ENCODE data around the gene WDR4. TPM values are rescaled to one million over a fixed set of nuclear protein-coding genes. Genes with fewer than 3 reads are reported as not detected.

WDR4 gene
- total and polyA plus RNA-seq, 2 of the 13 experiments (the other 11 are each of a cell fraction or from before 2014, with no cell fraction given), result 11.3 to 14.4 TPM

DNA sequence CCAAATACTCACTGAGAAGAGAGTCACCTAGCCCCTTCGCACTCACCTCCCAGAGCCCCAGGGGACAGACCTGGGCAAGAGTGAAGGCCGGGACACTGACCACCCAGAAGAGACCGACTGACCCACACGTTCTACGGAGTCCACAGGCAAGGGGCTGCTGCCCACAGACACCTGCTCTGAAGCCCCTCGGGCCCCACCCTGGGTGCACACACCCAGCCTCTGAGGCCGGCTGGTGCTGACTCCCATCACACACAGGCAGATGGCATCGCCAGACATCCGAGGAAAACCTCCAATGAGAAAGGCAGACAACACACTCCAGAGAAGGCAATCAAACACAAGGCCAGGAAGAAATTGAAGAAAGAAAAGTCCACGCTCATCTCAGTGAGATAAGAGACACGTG, 22.1 kb downstream of the WDR4 start:
- Histone ChIP-seq H3K9ac (ENCODE audit: insufficient read depth, low read depth, low read length) (no peak overlapping the region), H3K27me3 (ENCODE audit: control insufficient read depth in 1 of 2, insufficient read depth in 2 of 2, low read length in 2 of 2) (no peaks in the 10 kb centered on the region; a peak in 1 of 5 replicates), H3K4me3 (replicated peaks in 1 of 3; ENCODE audit: insufficient read depth in 1 of 3, low read depth in 2 of 3, low read length in 3 of 3) (no peak overlapping the region), H3K4me2 (ENCODE audit: low read depth, low read length) (no peak overlapping the region), H3K36me3 (replicated peaks in 1 of 2; ENCODE audit: control insufficient read depth in 1 of 2, insufficient read depth in 2 of 2, low read length in 2 of 2) (peaks cover 50 to 89% of the 10 kb centered on the region in 2 experiments), H3K9me3 (ENCODE audit: low read length) (no peaks in the 10 kb centered on the region), H4K20me1 (ENCODE audit: insufficient read depth, low read length) (no peaks in the 10 kb centered on the region), H3K79me2 (ENCODE audit: insufficient read depth, low read length) (no peaks in the 10 kb centered on the region), H3K4me1 (ENCODE audit: insufficient read depth, low read length) (no peaks in the 10 kb centered on the region), H3K27ac (ENCODE audit: extremely low read length, insufficient read depth, low read length) (no peak overlapping the region), H2AFZ (ENCODE audit: low read length) (no peak overlapping the region)
- ATAC-seq (no peak), FAIRE-seq (no peak), DNase-seq (ENCODE audit: low spot score) (no peak)
- in situ Hi-C loops (cut with HindIII; ENCODE audit: extremely low pct_ligation_motif_present, low pct_unique_long_range_greater_than_20kb) (no loop called here), intact Hi-C loops (cut with micrococcal nuclease; ENCODE audit: unreplicated experiment) (no loop called here)
- TF ChIP-seq ZNF431 (CRISPR knock-in tag; IDR thresholded peaks at IDR 0.05; ENCODE audit: borderline replicate concordance, low read depth) (no peak), HOXA5 (CRISPR knock-in tag; IDR thresholded peaks at IDR 0.05) (no peak), MTA1 (CRISPR knock-in tag; IDR thresholded peaks at IDR 0.05; ENCODE audit: borderline replicate concordance) (no peak), AGO2 (optimal IDR thresholded peaks at IDR 0.05; ENCODE audit: low read depth, low read length) (peak; percentile 51), ZNF337 (CRISPR knock-in tag; IDR thresholded peaks at IDR 0.05; ENCODE audit: borderline replicate concordance, low read depth) (no peak)
- ChIA-PET POLR2A (no interaction called here), CTCF (ENCODE audit: low intra/inter-chr PET ratio, low total read pairs) (no interaction called here)
- no TSS peak for BruUV-seq (replicated peaks)
- 92% methylated on average over 5 of the region's 11 CpGs for WGBS (ENCODE audit: low lambda C conversion rate)

DNA sequence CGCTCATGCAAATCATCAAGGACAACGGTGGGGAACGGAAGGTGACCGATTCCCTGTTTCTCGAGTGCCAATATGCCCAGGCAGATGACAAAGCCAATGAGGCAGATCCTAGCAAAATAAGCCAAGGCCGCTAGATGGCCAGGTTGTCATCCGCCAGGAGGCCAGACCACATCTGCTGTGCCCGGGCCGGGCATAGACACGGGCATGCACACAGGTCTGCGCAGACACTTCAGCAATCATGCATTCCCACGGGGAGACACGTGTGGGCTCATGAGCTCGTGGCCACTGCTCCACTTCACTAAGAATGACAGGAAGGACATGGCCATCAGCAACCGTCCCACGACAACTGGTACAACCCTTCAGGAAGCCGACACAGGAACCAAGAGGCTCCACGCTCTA, 23.4 kb downstream of the WDR4 start:
- ChIA-PET POLR2A (no interaction called here), CTCF (ENCODE audit: low intra/inter-chr PET ratio, low total read pairs) (no interaction called here)
- Histone ChIP-seq H3K9ac (ENCODE audit: insufficient read depth, low read depth, low read length) (no peak overlapping the region), H3K4me1 (ENCODE audit: insufficient read depth, low read length) (no peaks in the 10 kb centered on the region), H3K36me3 (replicated peaks in 1 of 2; ENCODE audit: control insufficient read depth in 1 of 2, insufficient read depth in 2 of 2, low read length in 2 of 2) (peaks cover 53 to 93% of the 10 kb centered on the region in 2 experiments), H3K9me3 (ENCODE audit: low read length) (no peaks in the 10 kb centered on the region), H3K4me3 (replicated peaks in 1 of 3; ENCODE audit: insufficient read depth in 1 of 3, low read depth in 2 of 3, low read length in 3 of 3) (no peak overlapping the region), H3K4me2 (ENCODE audit: low read depth, low read length) (no peak overlapping the region), H4K20me1 (ENCODE audit: insufficient read depth, low read length) (no peaks in the 10 kb centered on the region), H3K27me3 (ENCODE audit: control insufficient read depth in 1 of 2, insufficient read depth in 2 of 2, low read length in 2 of 2) (no peaks in the 10 kb centered on the region; a peak in 1 of 5 replicates), H3K79me2 (ENCODE audit: insufficient read depth, low read length) (no peaks in the 10 kb centered on the region), H2AFZ (ENCODE audit: low read length) (no peak overlapping the region), H3K27ac (ENCODE audit: extremely low read length, insufficient read depth, low read length) (no peak overlapping the region)
- 88% methylated on average over 18 of the region's 18 CpGs for WGBS (ENCODE audit: low lambda C conversion rate)
- in situ Hi-C loops (cut with HindIII; ENCODE audit: extremely low pct_ligation_motif_present, low pct_unique_long_range_greater_than_20kb) (no loop called here), intact Hi-C loops (cut with micrococcal nuclease; ENCODE audit: unreplicated experiment) (no loop called here)
- FAIRE-seq, result no peak
- no peak for ATAC-seq
- no TSS peak for BruUV-seq (replicated peaks)
- DNase-seq (ENCODE audit: low spot score), result no peak
- TF ChIP-seq THAP8 (CRISPR knock-in tag; IDR thresholded peaks at IDR 0.05; ENCODE audit: borderline replicate concordance), result no peak
- TF ChIP-seq ZNF264 (CRISPR knock-in tag; IDR thresholded peaks at IDR 0.05), result no peak
- no peak for TF ChIP-seq HNF1A (IDR thresholded peaks at IDR 0.05; ENCODE audit: low read depth)
- no peak for TF ChIP-seq HNF1A (CRISPR knock-in tag; IDR thresholded peaks at IDR 0.05; ENCODE audit: borderline replicate concordance)
- no peak for TF ChIP-seq SOX13 (IDR thresholded peaks at IDR 0.05)
- no peak for TF ChIP-seq SOX13 (CRISPR knock-in tag; conservative IDR thresholded peaks at IDR 0.05 in 1 of 2, IDR thresholded peaks at IDR 0.05 in 1 of 2)
- TF ChIP-seq, protein P1, sequence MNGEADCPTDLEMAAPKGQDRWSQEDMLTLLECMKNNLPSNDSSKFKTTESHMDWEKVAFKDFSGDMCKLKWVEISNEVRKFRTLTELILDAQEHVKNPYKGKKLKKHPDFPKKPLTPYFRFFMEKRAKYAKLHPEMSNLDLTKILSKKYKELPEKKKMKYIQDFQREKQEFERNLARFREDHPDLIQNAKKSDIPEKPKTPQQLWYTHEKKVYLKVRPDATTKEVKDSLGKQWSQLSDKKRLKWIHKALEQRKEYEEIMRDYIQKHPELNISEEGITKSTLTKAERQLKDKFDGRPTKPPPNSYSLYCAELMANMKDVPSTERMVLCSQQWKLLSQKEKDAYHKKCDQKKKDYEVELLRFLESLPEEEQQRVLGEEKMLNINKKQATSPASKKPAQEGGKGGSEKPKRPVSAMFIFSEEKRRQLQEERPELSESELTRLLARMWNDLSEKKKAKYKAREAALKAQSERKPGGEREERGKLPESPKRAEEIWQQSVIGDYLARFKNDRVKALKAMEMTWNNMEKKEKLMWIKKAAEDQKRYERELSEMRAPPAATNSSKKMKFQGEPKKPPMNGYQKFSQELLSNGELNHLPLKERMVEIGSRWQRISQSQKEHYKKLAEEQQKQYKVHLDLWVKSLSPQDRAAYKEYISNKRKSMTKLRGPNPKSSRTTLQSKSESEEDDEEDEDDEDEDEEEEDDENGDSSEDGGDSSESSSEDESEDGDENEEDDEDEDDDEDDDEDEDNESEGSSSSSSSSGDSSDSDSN (CRISPR knock-in tag; IDR thresholded peaks at IDR 0.05), result no peak

Data from HepG2 (cell line).